OCI-LY7 (cell line): ENCODE measurements around the gene OR2AP1.

ENCODE experiments used
- CTCF ChIP-seq: fragments of 200-600 bp; sonication (generic); conservative IDR thresholded peaks from 2 replicates; pipeline ENCODE4 v1.5.1; 2014; ENCODE audit warnings: mild to moderate bottlenecking, antibody characterized with exemption, low read length, moderate library complexity, mixed read lengths
- EZH2phosphoT487 ChIP-seq: fragments of 200-600 bp; sonication (generic); IDR thresholded peaks from 2 replicates; pipeline ENCODE4 v1.6.1; 2018; ENCODE audit warnings: low read depth, borderline replicate concordance, mild to moderate bottlenecking, mixed run types, antibody characterized with exemption, low read length, moderate library complexity, mixed read lengths

DNA sequence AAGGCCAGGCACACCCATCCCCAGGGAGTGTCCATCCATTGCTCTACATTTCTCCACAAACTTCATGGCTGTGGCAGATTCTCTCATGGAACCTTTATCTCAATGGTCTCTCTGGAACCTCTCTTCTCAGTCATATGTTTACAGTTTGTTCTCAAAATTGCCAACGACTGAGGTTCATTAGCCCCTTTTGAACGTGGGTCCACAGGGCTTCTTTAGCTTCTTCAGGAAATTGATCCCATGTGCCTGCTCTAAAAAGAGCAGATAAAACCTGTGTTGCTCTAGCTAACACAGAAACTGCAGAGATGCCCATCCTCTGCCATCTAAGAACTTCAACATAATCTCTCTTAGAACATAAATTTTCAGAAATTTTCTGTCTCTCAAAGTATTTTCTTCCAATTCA lies 23.0 kb upstream of the OR2AP1 start, which contains the start of gene OR6C4:
- TF ChIP-seq CTCF, result no peak
- no peak for TF ChIP-seq EZH2phosphoT487
